SJCRH30 (cell line): ENCODE data around the gene KHDC4. TPM values are rescaled to one million over a fixed set of nuclear protein-coding genes. Genes with fewer than 3 reads are reported as not detected.

Source experiments
- total RNA-seq: library from RNA; depleted of rRNA; stranded (reverse); fragments of >200 nt; shearing (Covaris generic); gene quantifications from 2 replicates; pipeline ENCODE4 v1.2.3, GENCODE V29; 2014; rRNA removed

KHDC4 gene
- total RNA-seq, 1 experiment from 2014 or later: 52.1 TPM

Other genes starting within 250 kb of the KHDC4 start
- 38.9 TPM in 2 replicates for gene YY1AP1, start 245.6 kb downstream of the KHDC4 start, total RNA-seq
- 75.4 and 89.3 TPM in 2 replicates for gene DAP3, start 245.3 kb downstream of the KHDC4 start, total RNA-seq
- gene GON4L, start 77.2 kb downstream of the KHDC4 start, total RNA-seq: 22.8 and 25.8 TPM in 2 replicates
- gene SYT11, start 74.8 kb downstream of the KHDC4 start, total RNA-seq: 6.8 and 6.9 TPM in 2 replicates
- gene RIT1, start 23.1 kb downstream of the KHDC4 start, total RNA-seq: 19.4 and 26.0 TPM in 2 replicates
- 0.08 TPM in 1 of 2 replicates, not detected in the other for gene RXFP4, start 7.2 kb upstream of the KHDC4 start, total RNA-seq
- gene ARHGEF2, start 44.1 kb upstream of the KHDC4 start, total RNA-seq: 152 and 167 TPM in 2 replicates
- 170 and 183 TPM in 2 replicates for gene SSR2, start 86.5 kb upstream of the KHDC4 start, total RNA-seq
- gene UBQLN4, start 119.4 kb upstream of the KHDC4 start, total RNA-seq: 34.4 and 36.5 TPM in 2 replicates
- 24.8 and 33.3 TPM in 2 replicates for gene LAMTOR2, start 120.4 kb upstream of the KHDC4 start, total RNA-seq
- not detected in 2 replicates for gene RAB25, start 126.7 kb upstream of the KHDC4 start, total RNA-seq
- 21.8 and 22.3 TPM in 2 replicates for gene MEX3A, start 148.1 kb upstream of the KHDC4 start, total RNA-seq
- 113 and 114 TPM in 2 replicates for gene LMNA, start 180.3 kb upstream of the KHDC4 start, total RNA-seq
- 1.2 and 2.1 TPM in 2 replicates for gene SEMA4A, start 219.2 kb upstream of the KHDC4 start, total RNA-seq